HG03378 (cell line): ENCODE results near the gene ITPRIPL2.

Source experiments
- ATAC-seq: cut with Tn5 transposase; IDR thresholded peaks from one replicate; pipeline ENCODE4 v1.9.1; 2021; ENCODE audit warnings: mild to moderate bottlenecking, moderate library complexity; ENCODE audit not compliant: unreplicated experiment

Gene ITPRIPL2

DNA sequence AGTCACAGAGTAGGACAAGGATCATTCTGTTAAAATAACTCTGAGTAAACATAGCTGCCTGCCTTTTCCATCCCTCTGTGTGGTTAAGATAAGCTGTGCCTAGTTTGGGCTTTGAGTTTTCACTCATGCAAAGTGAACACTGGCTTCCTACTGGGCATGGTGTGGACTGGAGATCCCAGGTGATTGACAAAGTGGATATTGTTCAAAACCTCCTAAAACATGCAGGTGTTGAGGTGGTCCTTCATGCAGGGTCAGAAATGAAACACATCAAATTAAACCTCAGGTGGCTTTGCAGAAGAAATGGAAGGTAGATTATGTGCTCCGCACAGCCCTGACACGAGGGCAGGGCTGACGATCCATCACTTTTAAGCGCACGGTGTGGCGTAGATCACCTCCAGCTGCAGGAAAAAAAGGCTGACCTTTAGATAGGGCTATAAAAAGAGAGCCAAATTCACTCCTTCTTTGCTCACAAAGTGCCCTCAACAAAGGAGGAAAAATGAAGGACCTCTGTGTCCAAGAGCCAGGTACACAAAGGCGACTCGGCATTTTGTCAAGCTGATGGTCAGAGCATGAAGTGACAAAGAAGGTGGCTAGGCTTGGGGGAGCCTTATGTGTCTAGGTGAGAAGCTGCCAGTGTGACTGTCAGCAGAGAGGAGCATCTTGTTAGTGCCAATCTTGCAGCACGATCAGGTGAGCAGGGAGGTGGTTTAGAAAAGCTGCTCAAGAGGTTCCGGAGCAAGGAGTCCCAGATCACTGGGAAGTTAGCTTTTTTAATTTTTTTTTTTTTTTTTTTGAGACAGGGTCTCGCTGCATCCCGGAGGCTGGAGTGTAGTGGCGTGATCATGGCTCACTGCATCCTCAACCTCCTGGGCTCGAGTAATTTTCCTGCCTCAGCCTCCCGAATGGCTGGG lies 19.9 kb upstream of the ITPRIPL2 start:
- no peak for ATAC-seq

DNA sequence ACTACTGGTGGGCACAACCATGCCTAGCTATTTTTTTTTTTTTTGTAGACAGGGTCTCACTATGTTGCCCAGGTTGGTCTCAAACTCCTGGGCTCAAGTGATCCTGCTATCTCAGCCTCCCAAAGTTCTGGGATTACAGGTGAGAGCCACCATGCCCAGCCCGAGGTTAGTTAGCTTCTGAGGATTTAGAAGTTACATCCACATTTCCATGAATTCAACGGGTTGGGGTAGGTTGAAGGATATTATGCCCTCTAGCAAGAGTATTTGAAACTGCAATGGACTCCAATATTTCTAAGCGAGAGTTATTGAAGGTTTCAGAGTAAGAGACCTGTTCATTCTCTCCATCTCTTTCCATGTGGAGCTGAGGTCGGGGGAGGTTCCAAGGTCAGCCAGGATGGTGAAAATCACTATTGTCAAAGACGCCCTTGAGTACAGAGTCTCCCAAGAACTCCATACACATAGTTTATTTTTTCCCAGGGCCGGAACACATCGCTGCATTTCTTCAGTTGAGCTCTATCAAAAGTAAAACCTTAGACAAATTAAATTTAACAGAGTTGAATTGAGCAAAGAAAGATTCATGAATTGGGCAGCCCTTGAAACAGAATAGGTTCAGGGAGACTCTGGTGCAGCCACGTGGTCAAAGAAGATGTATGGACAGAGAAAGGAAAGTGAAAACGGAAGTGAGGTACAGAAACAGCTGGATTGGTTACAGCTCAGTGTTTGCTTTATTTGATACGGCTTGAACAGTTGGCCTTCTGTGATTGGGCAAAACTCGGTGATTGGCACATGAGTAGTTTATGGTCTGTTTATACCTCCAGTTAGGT lies 19.0 kb upstream of the ITPRIPL2 start:
- ATAC-seq: no peak

DNA sequence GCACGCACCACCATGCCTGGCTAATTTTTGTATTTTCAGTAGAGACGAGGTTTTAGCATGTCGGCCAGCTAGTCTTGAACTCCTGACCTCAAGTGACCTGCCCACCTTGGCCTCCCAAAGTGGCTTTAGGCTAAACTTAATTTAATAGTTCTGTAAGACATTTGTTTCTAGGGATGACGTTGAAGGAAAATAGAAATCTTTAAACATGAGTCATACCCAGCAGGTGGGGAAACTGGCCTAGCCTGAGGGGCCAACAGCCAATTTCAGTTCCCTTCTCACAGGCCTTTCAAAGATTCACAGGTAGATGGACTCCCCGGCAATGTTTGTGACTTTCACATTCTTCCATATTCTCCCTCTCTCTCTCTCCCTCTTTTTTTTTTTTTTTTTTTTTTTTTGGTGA lies 18.1 kb upstream of the ITPRIPL2 start:
- ATAC-seq: no peak

- ATAC-seq: no peak
These were observed 15.6 kb upstream of the ITPRIPL2 start for GRCh38 chr16:19098173-19098572.

DNA sequence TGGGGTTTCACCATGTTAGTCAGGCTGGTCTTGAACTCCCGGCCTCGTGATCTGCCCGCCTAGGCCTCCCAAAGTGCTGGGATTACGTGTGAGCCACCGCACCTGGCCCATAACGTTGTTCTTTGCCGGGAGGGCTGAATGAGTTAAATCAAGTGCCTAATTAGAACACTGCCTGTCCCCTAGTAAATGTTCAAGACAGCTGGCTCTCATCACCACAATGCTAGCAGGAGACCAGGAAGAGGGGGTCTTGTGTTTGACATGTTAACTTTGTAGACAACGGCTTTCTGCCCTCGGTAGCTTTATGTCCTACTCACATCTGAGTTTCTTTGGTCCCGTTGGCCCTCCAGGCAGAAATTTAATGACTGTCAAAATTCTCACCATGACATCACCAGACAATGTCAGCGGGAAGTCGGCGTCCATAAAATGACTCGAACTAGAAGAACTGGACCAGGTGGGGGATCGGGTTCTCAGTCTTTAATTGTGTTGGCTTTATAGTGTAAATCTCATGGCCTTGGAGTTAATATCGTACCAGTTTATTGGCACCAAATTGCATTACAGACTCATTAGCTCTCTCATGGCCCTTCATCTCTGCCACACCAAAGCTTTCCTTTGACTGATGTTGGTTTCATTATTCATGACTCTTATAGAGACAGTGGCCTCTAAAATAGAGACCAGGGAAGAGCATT lies 11.4 kb upstream of the ITPRIPL2 start:
- no peak for ATAC-seq

DNA sequence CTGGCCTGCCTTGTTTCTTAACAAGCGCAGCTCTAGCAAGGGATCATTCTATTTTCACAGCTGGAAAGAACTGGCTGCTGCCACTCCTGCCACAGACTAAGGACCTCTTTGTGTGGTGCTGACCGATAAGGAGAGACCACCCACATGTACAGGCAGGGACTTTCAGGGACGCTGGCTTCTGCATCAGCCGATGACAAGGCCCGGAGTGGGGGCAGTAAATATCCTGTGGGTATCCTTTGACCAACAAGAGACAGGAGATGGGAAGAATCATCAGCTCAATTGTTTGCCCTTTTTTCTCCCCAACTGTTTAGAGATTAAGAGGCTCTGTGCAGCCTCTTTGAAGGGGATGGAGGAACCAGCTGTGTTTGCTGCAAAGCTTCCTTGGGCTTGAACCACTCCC lies 9.2 kb upstream of the ITPRIPL2 start:
- ATAC-seq: no peak

GRCh38 chr16:19105131-19105530 lies 8.6 kb upstream of the ITPRIPL2 start:
- no peak for ATAC-seq

GRCh38 chr16:19105891-19106624 lies 7.7 kb upstream of the ITPRIPL2 start:
- ATAC-seq: no peak

- ATAC-seq: no peak
These were observed 7.1 kb upstream of the ITPRIPL2 start for GRCh38 chr16:19106625-19107020.

DNA sequence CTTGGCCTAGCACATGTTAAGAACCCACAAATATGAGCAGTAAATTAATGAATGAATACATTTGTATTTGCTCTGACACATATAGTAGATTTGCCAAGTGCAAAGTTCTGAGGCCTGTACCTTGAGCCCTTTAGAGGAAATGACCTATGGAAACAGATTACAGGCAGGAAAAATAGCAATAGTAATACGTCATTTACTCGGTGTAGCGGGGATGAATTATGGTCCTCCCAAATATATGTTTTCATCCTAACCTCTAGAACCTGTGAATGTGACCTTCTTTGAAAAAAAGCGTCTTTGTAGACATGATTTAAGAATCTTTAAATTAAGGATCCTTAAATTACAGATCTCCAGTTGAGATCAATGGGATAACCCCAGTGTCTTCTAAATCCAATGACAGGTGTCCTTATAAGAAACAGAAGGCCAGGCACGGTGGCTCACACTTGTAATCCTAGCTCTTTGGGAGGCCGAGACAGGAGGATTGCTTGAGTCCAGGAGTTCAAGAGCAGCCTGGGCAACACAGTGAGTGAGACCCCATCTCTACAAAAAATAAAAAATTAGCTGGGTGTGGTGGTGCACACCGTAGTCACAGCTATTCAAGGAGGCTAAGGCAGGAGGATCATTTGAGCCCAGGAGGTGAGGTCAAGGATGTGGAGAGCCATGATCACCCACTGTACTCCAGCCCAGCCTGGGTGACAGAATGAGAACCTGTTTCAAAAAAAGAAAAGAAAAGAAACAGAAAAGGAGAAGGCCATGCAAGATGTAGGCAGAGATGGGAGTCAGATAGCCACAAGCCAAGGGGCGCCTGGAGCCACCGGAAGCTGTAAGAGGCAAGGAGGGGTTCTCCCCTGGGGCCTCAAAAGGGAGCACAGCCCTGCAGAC lies 5.1 kb upstream of the ITPRIPL2 start:
- no peak for ATAC-seq

DNA sequence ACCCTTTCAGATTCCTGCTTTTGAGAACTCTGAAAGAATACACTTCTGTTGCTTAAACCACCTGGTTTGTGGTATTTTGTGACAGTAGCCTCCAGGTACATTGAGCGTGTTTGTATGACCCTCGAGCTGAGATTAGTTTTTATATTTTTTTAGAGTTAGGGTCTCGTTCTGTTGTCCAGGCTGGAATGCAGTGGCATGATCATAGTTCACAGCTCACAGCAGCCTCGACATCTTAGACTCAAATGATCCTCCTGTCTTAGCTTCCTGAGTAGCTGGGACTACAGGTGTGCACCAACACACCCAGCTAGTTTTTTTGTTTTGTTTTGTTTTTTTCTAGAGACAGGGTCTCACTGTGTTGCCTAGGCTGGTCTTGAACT lies 4.5 kb upstream of the ITPRIPL2 start:
- no peak for ATAC-seq

- ATAC-seq: no peak
These were observed 3.0 kb upstream of the ITPRIPL2 start for GRCh38 chr16:19110537-19111360.

DNA sequence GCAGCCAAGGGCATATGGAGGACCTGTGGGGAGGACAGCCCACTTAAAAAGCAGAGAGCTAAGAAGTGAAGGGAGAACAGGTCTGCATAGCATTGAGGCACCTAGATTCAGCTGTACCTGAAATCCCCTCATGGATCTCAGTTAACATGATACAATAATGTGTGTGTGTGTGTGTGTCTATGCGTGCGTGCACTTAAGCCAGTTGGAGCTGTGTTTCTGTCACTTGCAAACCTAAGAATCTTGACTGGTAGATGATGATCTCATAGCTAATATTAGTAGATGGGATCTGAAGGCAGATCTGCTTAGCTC lies 1.7 kb upstream of the ITPRIPL2 start:
- no peak for ATAC-seq

- no peak for ATAC-seq
These were observed 789 bp downstream of the ITPRIPL2 start for GRCh38 chr16:19114359-19115147.

DNA sequence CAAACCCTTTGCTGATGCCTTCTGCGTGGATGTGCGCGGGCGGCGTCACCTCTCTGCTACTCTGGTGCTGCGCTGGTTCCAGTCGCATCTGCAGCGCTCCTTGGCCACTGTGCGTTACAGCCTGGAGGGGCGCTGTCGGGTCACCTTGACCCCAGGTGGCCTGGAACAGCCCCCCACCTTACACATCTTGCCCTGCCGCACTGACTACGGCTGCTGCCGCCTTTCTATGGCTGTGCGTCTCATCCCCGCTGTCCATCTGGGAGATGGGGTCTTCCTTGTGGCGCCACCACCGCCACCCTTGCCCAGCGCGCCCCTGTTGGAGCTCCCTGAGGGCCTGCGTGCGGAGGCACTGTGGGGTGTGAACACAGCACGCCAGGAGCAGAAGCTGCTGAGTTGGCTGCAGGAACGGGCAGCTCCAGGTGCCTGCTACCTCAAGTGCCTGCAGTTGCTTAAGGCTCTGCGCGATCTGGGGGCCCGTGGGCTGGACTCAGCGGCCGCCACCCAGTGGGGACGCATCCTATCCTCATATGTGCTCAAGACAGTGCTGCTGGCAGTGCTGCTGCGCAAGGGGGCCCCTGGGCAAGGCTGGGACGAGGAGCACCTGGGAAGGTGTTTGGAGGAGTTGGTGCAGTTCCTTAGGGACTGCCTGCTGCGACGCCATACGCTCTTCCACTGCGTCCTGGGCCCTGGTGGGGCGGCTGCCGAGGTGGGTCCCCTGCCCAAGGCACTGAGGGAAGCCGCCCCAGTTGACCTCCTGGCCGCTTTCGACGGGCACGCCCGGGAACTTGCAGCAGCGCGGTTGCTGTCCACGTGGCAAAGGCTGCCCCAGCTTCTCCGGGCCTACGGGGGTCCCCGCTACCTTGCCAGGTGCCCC lies 1.6 kb downstream of the ITPRIPL2 start:
- ATAC-seq: no peak

DNA sequence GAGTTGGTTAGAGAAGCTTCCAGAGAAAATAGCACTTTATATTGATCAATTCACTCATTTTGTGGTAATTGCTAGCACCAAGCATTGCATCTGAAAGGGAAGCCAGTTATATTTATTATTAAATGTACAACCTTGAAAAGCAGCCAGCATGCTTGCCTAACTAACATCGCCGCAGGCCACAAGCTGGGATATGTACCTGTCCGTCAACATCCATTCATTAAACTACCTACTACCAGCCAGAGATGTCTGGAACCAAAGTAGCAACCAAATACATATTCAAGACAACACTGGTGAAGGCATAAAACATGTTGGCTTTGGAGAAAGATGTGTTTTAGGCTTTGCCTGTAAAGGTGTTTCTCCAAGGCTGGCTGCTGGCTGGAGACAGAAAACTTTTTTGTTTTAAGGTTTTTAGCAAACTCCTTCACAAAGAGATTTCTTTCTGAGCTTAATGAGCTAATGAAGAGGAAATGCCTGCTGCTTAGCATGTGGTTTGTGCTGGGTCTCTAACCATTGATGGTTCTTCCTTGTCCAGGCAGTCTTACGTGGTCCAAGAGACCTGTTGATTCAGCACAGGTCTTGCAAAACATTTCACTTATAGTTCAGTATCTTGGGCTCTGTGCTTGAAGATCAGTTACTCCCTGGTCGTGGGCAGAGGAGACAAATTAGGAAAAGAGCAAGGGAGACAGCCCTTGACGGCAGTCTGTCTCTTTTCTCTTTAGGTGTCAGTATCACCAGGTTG lies 3.1 kb downstream of the ITPRIPL2 start:
- ATAC-seq: no peak

DNA sequence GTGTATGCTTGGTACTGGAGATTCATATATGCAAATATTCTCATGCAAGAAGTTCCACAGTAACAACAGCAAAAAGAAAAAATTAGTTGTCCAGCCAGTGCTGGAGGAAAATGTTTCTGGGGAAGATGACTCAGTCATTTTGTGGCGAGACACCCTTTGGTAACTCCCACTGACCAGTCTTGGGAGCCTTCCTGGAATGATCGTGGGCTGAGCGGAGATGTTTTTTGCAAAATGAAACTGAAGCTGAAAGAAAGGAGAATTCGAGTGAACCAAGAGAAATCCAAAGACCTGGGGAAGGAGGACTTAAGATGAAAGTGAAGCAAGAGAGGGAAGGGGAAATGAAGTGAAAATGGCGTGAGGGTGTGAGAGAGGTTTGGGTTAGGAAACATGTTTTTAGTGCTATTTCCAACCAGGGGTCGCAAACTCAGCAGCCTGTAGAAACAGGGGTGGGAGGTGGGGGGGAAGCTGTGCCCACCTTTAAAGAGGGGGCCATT lies 5.2 kb downstream of the ITPRIPL2 start:
- no peak for ATAC-seq
